ENCODE results near the gene ZSWIM4. TPM values are rescaled to one million over a fixed set of nuclear protein-coding genes. Genes with fewer than 3 reads are reported as not detected.

Gene ZSWIM4
- total and polyA plus RNA-seq, 8 donors, result 5.5 to 14.3 (median 7.7) TPM

DNA sequence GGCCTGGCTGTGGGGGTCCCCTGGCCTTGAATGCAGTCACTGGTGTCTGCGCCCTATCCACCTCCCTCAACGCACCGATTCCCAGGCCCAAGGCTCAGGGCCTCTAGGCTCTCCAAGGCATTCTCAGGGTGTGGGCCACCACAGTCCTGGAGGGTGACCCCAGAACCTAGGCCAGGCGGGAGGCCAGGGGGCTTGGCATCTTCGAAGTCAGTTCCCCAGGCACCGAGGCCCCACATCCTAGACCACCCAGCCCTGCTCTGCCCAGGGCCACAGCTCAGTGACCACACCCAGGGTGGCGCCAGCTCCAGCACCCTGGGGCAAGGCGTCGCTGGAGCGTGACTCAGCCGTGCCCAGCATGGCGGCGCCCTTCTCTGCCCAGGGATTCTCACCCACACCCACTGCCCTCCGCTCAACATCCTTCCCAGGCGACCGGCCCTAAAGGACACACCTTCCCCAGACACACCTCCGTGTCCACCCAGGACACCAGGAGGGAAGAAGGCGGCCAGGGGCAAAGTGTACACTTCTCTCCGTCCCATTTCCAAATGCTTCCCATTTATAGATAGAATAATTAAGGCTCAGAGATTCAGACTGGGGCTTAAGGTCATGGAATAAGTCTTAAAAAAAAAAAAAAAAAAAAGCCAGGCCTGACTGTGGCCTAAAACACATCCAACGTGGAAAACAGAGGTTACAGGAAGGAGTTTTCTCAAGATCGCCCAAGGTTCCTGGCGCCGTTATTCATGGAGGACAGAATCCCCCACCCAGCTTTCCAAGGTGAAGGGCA lies 45.3 kb downstream of the ZSWIM4 start:
- Histone ChIP-seq H3K36me3 (peaks cover 0 to 32% of the 10 kb centered on the region in 2 donors), H3K4me3 (peak overlapping the region; percentile 56 to 96), H3K4me1 (peaks cover 43 to 73% of the 10 kb centered on the region in 2 donors), H3K27ac (peak overlapping the region; percentile 98 to 99), H3K9me3 (no peaks in the 10 kb centered on the region), H3K27me3 (no peaks in the 10 kb centered on the region)
- ATAC-seq (peak; percentile 26), DNase-seq (peak in 2 of 4 donors; percentile 74 to 95)
- intact Hi-C loops (cut with DNase I), result no loop called here
- TF ChIP-seq, protein P1, sequence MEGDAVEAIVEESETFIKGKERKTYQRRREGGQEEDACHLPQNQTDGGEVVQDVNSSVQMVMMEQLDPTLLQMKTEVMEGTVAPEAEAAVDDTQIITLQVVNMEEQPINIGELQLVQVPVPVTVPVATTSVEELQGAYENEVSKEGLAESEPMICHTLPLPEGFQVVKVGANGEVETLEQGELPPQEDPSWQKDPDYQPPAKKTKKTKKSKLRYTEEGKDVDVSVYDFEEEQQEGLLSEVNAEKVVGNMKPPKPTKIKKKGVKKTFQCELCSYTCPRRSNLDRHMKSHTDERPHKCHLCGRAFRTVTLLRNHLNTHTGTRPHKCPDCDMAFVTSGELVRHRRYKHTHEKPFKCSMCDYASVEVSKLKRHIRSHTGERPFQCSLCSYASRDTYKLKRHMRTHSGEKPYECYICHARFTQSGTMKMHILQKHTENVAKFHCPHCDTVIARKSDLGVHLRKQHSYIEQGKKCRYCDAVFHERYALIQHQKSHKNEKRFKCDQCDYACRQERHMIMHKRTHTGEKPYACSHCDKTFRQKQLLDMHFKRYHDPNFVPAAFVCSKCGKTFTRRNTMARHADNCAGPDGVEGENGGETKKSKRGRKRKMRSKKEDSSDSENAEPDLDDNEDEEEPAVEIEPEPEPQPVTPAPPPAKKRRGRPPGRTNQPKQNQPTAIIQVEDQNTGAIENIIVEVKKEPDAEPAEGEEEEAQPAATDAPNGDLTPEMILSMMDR (IDR thresholded peaks at IDR 0.05), result no peak

GRCh38 chr19:13841086-13841961 lies 46.1 kb downstream of the ZSWIM4 start:
- peaks cover 41 to 73% of the 10 kb centered on the region in 2 donors for H3K4me1 ChIP-seq
- ATAC-seq (peak; percentile 10), DNase-seq (peak in 2 of 4 donors; percentile 77 to 92)
- peak overlapping the region; percentile 98 to 99 for H3K27ac ChIP-seq
- peak overlapping the region; percentile 56 to 96 for H3K4me3 ChIP-seq
- peaks cover 0 to 24% of the 10 kb centered on the region in 2 donors for H3K36me3 ChIP-seq
- TF ChIP-seq, protein P1 (IDR thresholded peaks at IDR 0.05), result no peak
- no peaks in the 10 kb centered on the region for H3K27me3 ChIP-seq
- H3K9me3 ChIP-seq, result no peaks in the 10 kb centered on the region
- intact Hi-C loops (cut with DNase I), result no loop called here

GRCh38 chr19:13841962-13842290 lies 46.7 kb downstream of the ZSWIM4 start:
- peak overlapping the region; percentile 98 to 99 for H3K27ac ChIP-seq
- H3K36me3 ChIP-seq, result peaks cover 0 to 18% of the 10 kb centered on the region in 2 donors
- DNase-seq (no peak), ATAC-seq (no peak)
- peaks cover 42 to 73% of the 10 kb centered on the region in 2 donors for H3K4me1 ChIP-seq
- intact Hi-C loops (cut with DNase I), result no loop called here
- TF ChIP-seq, protein P1 (IDR thresholded peaks at IDR 0.05), result no peak
- peak overlapping the region; percentile 56 to 96 for H3K4me3 ChIP-seq
- no peaks in the 10 kb centered on the region for H3K27me3 ChIP-seq
- no peaks in the 10 kb centered on the region for H3K9me3 ChIP-seq

DNA sequence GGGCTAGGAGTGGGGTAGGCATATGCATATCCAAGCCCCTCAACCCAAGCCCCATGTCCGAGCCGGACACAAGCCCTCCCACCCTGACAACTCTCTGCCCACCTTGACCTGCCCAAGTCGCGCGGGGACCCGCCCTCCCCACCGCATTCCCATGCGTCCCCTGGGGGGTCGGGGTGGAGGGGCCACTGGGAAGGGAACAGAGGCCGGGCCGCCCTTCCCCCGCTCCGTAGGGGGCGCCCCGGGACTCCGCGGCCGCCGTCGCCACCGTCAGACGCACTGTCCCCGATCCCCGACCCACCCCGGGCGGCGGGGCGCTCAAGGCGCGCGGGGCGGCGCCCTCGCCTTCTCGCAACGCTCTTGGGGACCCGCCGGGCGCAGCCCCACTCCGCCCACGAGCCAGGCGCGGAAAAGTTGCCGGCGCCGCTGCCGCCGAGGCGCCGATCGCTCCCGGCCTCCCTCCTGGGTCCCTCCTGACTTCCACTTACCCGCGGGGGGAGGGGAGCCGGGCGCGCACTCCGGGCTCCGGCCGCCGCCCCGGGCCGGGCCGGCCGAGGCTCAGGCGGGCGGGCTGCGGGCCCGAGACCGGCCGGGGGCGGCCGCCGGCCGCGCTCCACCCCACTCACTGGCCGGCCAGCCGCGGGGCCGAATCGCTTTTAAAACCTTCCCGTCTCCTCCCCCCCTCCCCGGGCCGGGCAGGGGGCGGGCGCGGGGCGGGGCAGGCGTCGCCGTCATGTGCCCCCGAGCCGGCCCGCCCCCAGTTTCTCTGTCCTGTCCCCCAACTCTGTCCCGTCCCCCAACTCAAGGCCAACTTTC lies 47.3 kb downstream of the ZSWIM4 start:
- Histone ChIP-seq H3K36me3 (peaks cover 0 to 14% of the 10 kb centered on the region in 2 donors), H3K4me1 (peaks cover 41 to 70% of the 10 kb centered on the region in 2 donors), H3K27me3 (no peaks in the 10 kb centered on the region), H3K9me3 (no peaks in the 10 kb centered on the region), H3K27ac (peak overlapping the region; percentile 98 to 99), H3K4me3 (peak overlapping the region; percentile 56 to 96)
- TF ChIP-seq, protein P1 (IDR thresholded peaks at IDR 0.05), result no peak
- DNase-seq (peak; percentile 80 to 94 (median 90)), ATAC-seq (peak; percentile 19)
- intact Hi-C loops (cut with DNase I), result no loop called here

Measured in left lung (tissue), 10 donors.